Lower leg skin (tissue), 4 donors: ENCODE data around the gene AFF2. TPM values are rescaled to one million over a fixed set of nuclear protein-coding genes. Genes with fewer than 3 reads are reported as not detected.

Experiments
- DNase-seq, 2 donors: peaks; one replicate each; pipeline ENCODE4 v3.0.0-alpha.2; 2019; ENCODE audit warnings: low spot score in 2 of 2
- H3K4me3 ChIP-seq: fragments of 200-600 bp; sonication (generic); 2 replicates; pipeline ENCODE4 v1.5.1; 2017; ENCODE audit warnings: mild to moderate bottlenecking, low read depth; ENCODE audit not compliant: poor library complexity, severe bottlenecking
- POLR2A ChIP-seq, 2 donors: fragments of 450-650 bp; IDR thresholded peaks; one replicate each; pipeline ENCODE4 v1.6.1; 2016 to 2017; ENCODE audit warnings: antibody characterized with exemption in 2 of 2, mild to moderate bottlenecking in 1 of 2, moderate library complexity in 1 of 2
- WGBS, 2 donors: methylation state at CpG; one replicate each; pipeline ENCODE4 v1.1.5; 2018; 5-methylcytosine and 5-hydroxymethylcytosine counted together
- intact Hi-C: fragments of 100-400 bp; cut with DNase I; formaldehyde crosslinking; loops from one replicate; pipeline ENCODE4 v1.15.0; 2023; ENCODE audit warnings: low total_unique reads
- total RNA-seq, 4 donors: library from RNA; depleted of rRNA; stranded (reverse); fragments of >200 nt; gene quantifications; one replicate each; pipeline ENCODE4 v1.1.0, GENCODE V29; 2016
- TF ChIP-seq, protein P1 (sequence below), 3 donors: fragments of 450-650 bp; IDR thresholded peaks; one replicate each; pipeline ENCODE4 v1.5.1; 2016; ENCODE audit warnings: antibody characterized with exemption in 3 of 3, mild to moderate bottlenecking in 3 of 3, moderate library complexity in 2 of 3

Gene AFF2
- total RNA-seq, 4 donors from 2014 or later, result 1.1 to 6.4 (median 2.5) TPM

DNA sequence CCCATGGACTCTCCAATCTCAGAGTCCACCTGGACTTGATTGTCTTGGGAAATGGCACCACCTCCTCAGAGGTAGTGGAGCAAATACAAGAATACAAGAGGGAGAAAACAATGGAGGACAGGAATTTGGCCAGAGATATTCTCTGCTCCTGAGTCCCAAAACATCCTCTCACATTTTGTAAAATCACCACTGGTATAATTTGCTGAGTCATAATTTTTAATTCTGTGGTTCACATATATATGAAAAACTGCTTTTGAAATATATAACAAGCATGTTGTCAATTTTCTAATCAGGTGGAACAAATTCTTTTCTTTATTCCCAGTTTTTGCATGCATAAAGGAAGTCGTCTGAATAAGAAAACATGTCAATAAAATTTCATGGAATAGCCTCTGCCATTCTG lies 356.1 kb downstream of the AFF2 start:
- no peak for DNase-seq
- intact Hi-C loops, result no loop called here
- 35 to 47% methylated on average over 1 of the region's 1 CpG for WGBS, 2 donors
- no peak overlapping the region for H3K4me3 ChIP-seq
- TF ChIP-seq, protein P1, sequence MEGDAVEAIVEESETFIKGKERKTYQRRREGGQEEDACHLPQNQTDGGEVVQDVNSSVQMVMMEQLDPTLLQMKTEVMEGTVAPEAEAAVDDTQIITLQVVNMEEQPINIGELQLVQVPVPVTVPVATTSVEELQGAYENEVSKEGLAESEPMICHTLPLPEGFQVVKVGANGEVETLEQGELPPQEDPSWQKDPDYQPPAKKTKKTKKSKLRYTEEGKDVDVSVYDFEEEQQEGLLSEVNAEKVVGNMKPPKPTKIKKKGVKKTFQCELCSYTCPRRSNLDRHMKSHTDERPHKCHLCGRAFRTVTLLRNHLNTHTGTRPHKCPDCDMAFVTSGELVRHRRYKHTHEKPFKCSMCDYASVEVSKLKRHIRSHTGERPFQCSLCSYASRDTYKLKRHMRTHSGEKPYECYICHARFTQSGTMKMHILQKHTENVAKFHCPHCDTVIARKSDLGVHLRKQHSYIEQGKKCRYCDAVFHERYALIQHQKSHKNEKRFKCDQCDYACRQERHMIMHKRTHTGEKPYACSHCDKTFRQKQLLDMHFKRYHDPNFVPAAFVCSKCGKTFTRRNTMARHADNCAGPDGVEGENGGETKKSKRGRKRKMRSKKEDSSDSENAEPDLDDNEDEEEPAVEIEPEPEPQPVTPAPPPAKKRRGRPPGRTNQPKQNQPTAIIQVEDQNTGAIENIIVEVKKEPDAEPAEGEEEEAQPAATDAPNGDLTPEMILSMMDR (IDR thresholded peaks at IDR 0.05), result no peak
- TF ChIP-seq POLR2A (IDR thresholded peaks at IDR 0.05), result no peak

DNA sequence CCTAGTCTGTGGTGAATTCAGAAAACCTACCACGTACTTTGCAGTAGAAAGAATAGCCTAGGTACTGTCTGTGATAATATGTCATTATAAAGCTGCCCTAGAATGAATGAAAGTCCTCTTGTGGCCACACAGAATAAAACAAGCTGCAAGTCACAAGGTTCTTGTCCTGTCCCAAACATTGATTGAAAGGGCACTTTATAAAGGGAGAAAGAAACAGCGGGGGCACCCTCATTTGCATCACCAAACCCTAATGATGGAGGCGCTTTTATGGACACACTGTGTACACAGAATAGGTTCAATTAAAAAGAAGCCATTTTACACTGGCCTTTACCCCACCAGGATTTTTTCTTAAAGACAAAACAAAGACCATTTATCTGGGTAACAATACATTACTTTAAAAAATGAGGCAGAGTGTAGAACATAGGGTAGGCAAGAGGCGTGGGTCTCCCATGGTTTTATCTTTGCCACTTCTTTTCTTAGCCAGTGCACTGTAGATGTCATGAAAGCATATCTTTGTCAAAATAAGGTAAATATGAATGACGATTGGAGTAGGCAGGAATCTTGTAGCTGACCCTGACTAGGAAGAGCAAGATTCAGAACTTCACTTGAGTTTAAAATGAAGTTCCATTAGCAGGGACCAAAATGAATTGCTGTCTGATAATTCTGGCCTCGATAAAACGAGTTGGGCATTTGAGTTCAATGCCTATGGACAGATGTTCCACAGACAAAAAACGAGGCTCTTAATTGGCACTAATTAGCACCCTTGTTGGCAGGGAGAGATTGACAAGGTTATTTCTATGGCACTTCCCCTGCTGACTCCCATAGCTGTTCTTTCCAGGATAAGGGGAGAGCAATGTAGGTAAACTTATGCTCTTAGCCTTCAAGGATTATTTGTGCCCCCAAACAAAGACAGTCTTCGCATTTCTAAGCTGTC lies 365.1 kb downstream of the AFF2 start:
- 59 to 81% methylated on average over 9 of the region's 9 CpGs for WGBS, 2 donors
- TF ChIP-seq, protein P1 (IDR thresholded peaks at IDR 0.05), result no peak
- TF ChIP-seq POLR2A (IDR thresholded peaks at IDR 0.05), result no peak
- no peak for DNase-seq
- intact Hi-C loops, result no loop called here
- H3K4me3 ChIP-seq, result no peak overlapping the region

DNA sequence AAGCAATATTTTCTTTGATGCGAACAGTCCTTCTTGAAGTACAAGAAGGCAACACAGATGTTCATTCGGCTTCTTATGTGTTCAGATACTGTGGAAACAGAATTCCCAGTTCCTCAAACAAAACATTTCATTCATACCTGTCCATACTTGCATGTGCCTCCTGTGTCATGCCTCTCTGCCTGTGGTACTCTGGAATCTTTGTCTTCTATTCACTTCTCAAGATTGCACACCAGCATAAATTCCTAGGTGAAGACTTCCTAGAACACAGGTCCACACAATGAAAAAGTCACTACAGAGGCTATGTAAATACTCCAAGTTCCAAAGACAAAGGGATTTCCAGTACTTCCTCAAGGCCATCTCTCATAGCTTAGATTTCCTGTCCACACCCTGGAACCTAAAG lies 367.2 kb downstream of the AFF2 start:
- intact Hi-C loops, result no loop called here
- DNase-seq, result no peak
- no peak for TF ChIP-seq POLR2A (IDR thresholded peaks at IDR 0.05)
- 73 to 85% methylated on average over 2 of the region's 2 CpGs for WGBS, 2 donors
- no peak overlapping the region for H3K4me3 ChIP-seq

DNA sequence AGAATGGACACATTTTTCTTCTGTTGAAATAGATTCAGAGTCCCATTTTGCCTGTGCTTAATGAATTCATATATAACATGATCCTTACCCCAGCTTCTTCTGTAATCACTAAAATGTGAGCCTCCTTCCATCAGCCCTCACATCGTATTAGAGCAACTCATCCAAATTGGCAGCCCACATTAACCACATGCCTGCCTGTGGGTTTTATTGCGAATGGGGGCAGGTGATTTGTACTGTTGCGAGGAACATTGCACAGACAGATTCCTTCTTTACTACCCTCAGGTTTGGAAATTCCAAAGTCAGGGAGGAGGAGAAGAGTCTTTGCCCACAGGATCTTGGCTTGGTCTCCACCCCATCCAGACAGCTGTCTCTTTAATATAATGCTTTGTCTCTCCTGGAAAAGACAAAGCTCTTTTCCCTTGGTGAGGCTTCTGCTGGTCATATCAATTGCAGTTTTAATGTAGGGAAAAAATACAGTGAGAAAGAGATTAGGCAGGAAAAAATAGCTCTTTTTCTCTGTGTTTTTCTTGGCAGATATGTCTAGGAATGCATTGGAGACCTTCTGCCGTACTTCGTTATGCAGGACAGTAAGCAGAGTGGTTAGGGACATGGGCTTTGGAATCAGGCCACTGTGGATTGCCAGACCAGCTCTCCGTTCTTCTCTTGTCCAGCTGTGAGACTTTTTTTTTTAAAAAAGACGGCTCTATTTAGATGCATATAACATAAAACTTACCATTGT lies 371.2 kb downstream of the AFF2 start:
- no peak overlapping the region for H3K4me3 ChIP-seq
- no peak for DNase-seq
- 46 to 56% methylated on average over 7 of the region's 7 CpGs for WGBS, 2 donors
- intact Hi-C loops, result no loop called here
- TF ChIP-seq, protein P1 (IDR thresholded peaks at IDR 0.05), result no peak
- TF ChIP-seq POLR2A (IDR thresholded peaks at IDR 0.05), result no peak

DNA sequence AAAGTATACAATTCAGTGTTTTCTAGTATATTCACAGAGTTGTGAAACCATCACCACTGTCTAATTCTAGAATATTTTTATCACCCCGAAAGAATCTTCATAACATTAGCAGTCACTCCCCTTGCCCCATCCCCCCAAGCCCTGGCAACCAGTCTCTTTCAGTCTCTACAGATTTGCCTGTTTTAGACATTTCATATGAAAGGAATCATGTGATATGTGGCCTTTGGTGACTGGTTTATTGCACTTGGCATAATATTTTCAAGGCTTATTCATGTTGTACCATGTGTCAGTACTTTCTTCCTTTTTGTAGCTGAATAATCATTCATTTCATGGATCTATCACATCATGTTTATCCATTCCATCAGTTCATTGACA lies 371.7 kb downstream of the AFF2 start:
- 41 to 44% methylated on average over 1 of the region's 1 CpG for WGBS, 2 donors
- TF ChIP-seq, protein P1 (IDR thresholded peaks at IDR 0.05), result no peak
- no peak for TF ChIP-seq POLR2A (IDR thresholded peaks at IDR 0.05)
- no peak for DNase-seq
- intact Hi-C loops, result no loop called here
- H3K4me3 ChIP-seq, result no peak overlapping the region

DNA sequence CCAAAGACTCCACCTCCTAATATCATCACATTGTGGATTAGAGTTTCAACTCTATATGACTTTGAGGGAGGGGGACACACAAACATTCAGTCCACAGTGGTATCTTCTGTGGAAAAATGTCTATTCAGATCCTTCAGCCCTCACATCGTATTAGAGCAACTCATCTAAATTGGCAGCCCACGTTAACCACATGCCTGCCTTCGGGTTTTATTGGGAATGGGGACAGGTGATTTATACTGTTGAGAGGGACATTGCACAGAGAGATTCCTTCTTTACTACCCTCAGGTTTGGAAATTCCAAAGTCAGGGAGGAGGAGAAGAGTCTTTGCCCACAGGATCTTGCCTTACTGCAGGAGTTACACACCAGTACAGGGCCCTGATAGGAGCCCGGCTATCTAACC lies 372.5 kb downstream of the AFF2 start:
- H3K4me3 ChIP-seq, result no peak overlapping the region
- no peak for DNase-seq
- intact Hi-C loops, result no loop called here
- 58 to 61% methylated on average over 4 of the region's 4 CpGs for WGBS, 2 donors
- TF ChIP-seq, protein P1 (IDR thresholded peaks at IDR 0.05), result no peak
- TF ChIP-seq POLR2A (IDR thresholded peaks at IDR 0.05), result no peak
